ENCODE results near the gene PPRC1.

PPRC1 gene

DNA sequence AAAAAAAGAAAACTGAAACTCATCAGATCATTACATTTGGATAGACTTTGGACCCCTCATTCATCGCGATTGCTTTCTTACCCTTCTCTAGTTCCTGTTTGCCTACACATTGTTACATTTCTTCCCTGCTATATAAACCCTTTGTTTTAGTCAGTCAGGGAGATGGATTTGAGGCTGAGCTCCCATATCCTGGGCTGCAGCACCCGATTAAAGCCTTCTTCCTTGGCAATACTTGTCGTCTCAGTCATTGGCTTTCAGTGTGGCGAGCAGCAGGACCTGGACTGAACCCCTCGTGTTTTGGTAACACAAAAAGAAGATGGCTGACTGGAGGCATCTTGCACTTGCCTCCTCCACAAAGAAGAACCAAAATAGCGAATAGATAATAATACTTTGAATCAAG is 59.1 kb downstream of the PPRC1 start:
- no peak for DNase-seq

DNA sequence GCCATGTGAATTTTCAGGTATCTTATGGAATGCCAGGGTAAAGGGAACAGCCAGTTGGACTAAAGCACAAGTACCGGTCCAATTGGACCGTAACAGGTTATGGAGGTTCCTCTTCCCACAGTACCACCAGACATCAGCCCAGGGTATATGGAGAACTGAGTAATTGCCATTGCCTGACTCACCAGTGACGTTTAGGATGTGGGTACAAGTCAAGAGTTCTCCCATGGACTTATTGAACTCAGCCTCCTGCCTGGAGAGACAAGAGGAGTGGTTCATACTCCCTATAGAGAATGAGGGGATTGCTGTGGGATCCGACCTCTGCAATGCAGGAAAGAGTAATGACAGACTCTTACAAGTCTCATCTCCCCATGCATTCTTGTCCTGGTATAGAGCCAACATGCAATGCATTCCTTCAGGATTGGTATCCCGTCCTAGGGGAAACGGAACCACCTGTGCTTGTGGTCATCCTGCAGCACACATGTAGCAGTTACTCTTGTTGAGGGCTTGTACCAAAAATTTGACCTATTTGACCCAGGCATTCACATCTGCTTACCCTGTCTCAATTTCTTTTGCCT is 62.5 kb downstream of the PPRC1 start:
- DNase-seq = no peak

DNA sequence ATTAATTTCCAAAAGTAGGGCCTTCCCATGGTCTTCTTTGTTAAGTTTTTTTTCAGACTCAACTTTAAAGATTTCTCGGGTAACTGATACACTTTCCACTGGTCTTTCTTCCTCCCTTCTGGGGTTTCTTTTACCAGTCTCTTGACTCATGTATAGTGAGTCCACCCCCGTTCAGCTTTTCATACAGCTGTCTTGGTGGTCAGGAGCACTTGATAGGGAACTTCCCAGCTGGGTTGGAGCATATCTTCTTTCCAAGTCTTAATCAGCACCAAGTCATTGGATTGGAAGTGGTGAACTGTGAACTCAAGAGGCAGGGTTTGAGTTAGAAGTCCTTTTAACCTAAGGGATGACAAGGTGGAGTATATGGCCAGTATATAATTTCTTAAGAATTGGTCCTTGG is 64.1 kb downstream of the PPRC1 start:
- no peak for DNase-seq

DNA sequence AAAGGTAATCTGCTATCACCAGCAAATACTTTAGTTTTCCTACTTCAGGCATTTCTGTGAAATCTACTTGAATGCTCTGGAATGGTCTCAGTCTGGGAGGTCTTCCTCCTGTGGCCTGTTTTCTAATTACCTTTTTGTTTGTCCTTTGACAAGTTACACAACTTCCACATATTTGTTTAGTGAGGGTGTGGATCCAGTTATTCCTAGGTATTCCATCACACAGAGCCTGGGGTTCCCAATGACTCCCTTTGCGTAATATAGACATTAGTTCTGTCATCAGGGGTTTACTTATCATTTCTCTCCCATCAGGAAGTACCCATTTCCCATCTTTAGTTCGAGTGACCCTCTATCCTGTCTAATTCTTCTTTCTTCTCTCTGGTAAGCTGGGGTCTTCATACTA is 65.2 kb downstream of the PPRC1 start:
- no peak for DNase-seq
